GM15510 (cell line): ENCODE data around the gene BASP1.

Experiments used
- POLR2A ChIP-seq: IDR thresholded peaks from 3 replicates; pipeline ENCODE4 v1.6.1; 2011; ENCODE audit warnings: borderline replicate concordance; ENCODE audit not compliant: insufficient read length; ENCODE audit errors: extremely low read depth

The BASP1 gene

DNA sequence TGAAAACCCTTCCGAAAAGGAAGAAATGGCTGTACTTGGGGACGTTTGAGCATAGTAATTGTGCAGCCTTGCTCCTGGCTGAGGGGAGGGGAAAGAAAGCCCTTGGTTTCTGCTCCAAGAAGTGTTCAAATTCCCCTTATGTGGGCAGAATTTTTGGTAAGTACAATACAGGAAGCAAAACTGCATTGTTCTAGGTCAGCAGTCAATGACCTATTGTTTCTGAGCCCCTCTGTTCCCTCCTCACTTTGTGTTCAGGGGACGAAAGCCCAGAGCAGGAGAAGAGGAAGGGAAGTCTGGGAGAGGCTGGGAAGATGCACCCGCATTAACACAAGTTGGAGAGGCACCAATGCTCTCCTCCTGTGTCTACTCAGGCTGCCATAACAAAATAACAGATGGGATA lies 11.9 kb downstream of the BASP1 start:
- no peak for TF ChIP-seq POLR2A

DNA sequence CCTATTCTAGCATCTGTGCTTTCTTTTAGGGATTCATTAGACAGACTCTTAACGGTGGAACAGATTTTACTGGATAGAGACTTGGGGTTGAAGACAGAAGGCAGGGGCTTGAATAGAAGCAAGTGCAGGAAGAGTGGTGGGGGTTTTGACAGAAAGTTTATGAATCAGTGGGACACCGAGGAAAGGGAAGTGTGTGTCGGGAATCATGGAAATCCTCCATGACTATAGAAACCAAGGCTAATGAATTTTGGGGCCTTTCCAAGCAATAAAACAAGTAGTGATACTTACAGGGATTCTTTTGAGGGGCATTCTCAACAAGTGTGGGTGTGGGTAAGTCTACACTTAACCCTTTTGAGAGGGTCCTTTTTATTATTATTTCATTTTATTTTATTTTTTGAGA lies 12.8 kb downstream of the BASP1 start:
- no peak for TF ChIP-seq POLR2A

- TF ChIP-seq POLR2A = no peak
These were observed 13.5 kb downstream of the BASP1 start for GRCh38 chr5:17230808-17231525.

- no peak for TF ChIP-seq POLR2A
These were observed 15.0 kb downstream of the BASP1 start for GRCh38 chr5:17232405-17232804.

GRCh38 chr5:17233488-17233887 lies 16.1 kb downstream of the BASP1 start:
- TF ChIP-seq POLR2A = no peak

GRCh38 chr5:17234374-17234773 lies 16.9 kb downstream of the BASP1 start:
- TF ChIP-seq POLR2A = no peak

DNA sequence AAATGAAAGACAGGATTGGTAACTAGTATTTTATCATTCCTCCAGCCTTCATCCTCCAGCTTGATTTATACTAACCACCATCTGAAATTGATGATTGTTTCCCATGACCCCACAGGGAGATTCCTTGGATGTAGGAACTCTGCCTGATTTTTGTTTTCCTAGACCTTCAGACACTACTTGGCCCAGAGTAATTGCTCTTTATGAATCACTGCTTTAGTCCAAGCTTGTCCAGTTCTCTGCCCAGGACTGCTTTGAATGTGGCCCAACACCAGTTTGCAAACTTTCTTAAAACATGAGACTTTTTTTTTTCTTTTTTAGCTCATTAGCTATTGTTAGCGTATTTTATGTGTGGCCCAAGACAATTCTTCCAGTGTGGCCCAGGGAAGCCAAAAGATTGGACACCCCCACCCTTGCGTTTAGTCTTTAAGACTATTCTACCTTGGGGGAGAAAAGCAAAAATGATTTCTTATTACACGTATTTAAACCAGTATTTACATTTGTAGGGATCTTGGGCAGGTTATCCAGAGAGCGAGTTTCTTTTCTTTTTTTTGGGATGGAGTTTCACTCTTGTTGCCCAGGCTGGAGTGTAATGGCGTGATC lies 18.4 kb downstream of the BASP1 start:
- TF ChIP-seq POLR2A = no peak

DNA sequence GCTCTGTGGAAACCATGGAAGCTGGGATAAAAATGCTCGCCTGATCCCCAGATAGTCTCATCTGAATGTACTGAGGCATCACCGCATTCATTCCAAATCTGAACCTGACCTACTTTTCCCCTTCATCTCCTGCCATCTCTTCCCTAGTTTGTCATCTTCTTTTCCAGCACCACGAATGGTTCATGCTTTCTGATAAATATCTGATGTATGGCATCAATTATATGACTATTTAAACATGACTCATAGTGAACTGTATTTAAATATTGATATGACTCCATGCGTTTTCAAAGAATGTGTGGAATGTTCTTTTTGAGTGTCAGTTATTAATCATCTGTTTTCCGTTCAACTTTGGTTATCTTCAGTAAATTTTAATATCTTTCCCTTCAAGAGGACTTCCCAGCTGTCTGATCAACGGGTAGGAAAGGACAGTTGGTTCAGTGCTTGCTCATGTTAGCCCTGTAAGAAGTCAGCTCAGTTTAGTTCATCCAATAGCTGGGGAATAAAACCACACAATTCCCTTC lies 21.1 kb downstream of the BASP1 start:
- no peak for TF ChIP-seq POLR2A

GRCh38 chr5:17239953-17240352 lies 22.5 kb downstream of the BASP1 start:
- TF ChIP-seq POLR2A = no peak

DNA sequence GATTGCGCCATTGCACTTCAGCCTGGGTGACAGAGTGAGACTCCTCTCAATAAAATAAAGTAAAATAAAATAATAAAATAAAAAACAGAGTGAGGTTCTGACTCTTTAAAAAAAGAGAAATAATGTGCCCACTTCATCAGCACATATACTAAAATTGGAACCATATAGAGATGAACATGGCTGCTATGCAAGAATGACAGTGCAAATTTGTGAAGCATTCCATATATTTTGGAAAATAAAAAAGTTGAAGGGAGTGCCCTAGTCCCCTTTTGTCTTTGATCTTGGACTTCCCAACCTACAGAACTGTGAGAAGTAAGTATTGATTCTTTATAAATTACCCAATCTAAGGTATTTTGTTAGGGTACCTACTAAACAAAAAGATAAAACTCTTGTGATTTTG lies 23.1 kb downstream of the BASP1 start:
- no peak for TF ChIP-seq POLR2A

DNA sequence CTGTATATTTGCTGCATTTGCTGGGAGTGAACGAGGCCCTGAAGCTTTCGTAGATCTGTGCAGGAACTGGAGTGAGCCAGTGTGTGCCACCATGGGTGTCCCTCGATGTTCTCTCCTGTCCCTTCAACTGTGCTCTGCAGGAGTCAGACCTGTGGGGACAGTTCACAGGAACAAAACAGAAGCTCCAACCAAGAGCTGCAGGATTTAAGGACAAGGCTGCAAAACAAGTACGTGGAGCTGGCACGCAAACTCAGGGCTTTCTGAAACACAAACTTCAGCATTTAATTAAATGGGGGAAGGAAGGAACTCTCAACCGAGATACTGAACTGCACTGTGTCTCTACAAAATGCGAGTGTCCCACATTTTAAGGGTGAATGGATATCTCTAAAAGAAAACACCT lies 24.2 kb downstream of the BASP1 start:
- no peak for TF ChIP-seq POLR2A

- TF ChIP-seq POLR2A = no peak
These were observed 26.0 kb downstream of the BASP1 start for GRCh38 chr5:17243287-17244063.

DNA sequence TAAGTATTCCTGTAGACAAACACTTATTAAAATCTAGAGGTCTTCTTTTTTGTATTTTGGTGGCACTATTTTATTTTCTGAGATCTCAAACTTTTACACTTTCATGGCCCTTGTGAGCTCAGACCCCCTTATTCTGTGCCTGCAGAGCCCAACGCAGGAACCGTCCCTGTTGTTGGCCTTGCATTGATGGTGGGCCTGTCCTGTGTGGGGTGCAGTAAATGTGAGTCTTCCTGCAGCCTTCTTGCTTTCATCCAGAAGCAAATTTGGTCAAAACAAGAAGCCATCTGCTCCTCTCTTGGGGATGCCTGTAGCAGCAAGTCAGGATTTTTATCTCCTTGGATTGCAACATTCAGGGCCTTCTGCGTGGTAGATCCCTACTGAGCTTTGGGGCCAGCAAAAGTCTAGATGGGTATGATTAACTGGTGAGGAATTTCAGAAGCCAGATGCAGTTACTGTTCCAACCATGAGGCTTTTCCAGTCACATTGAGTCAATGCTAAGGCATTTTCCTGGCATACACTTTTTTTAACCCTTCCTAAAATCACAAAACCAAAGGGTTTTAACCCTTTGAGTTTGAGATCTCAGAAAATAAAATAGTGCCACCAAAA lies 31.7 kb downstream of the BASP1 start:
- no peak for TF ChIP-seq POLR2A

DNA sequence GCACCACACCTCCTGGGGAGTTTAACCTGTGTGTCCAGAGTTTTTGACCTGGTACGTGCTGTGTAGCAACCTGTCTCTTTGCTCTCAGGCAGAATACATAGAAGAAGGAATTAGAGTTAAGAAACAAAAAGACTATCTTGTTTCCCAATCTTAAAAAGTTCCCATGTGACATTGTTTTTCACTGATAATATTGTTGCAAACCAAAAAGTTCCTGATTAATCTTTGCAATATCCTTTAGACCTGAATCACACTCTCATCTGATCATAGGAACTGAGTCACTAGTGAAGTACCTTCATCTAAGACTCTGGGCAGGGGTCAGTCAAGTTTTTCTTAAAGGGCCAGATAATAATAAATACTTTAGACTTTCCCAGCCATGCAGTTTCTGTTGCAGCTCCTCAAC lies 35.1 kb downstream of the BASP1 start:
- TF ChIP-seq POLR2A = no peak

DNA sequence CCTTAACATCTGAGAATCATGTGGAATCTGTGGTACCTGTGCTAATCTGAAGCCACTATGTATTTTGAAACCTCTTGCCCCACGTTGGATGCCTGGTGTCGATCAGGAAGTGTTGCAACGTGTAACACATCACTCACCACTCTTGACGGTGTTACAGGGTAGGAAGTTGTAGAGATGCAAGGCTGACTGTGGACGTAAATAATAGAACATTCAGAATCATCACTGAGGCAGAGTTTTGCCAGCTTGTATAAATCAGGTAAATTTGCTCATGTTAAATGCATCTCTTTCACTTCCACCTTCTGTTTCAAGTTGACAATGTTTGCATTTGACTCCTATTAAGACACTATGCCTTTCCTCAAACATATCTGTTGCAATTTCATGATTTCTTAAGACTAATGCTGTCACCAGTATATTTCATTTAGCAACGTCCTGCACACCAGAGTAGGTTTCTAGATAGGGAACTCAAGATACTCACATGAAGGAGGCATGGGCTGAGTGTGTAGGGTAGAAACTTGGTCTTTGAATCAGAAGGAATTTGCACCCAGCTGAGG lies 38.1 kb downstream of the BASP1 start:
- no peak for TF ChIP-seq POLR2A

DNA sequence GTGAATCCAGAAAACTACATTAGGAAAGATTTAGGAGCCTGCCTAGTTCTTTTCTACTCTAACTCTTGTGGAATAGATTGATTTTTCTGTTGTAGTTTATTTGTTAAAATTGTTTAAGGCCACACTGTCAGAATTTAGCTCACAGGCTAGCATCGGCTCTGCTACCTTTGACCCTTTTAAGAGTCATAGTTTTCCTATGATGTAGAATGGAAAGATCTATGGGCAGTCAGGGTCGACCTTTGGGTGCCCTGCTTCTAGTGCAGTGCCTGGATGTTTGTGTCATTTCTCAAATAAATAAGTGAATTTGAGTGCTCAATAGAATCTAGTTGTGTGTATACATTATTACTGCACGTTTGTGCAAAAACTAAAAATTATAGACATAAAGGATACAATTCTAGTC lies 38.7 kb downstream of the BASP1 start:
- TF ChIP-seq POLR2A = no peak

DNA sequence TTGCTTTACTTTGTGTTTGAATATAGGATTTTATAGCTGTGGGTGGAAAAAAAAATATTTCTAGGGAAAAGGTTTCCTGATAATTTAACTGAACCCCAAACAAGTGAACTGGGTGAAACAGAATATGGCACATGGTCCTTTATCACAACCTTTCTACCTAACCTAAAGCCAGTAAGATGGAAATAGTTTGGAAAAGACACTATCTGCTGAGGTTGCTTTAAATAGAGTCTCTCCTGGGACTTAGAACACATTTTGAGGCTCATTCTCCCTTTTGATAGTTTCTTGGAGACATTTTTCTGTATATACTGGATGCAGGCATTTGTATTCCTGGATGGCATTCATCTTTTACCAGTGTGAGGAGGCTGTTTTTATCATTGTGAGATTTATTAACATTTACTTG lies 39.4 kb downstream of the BASP1 start:
- no peak for TF ChIP-seq POLR2A
